Fibroblast of gingiva (primary cell): ENCODE results near the gene WDR43.
"Not testable (repeated sequence)": the region's sequence is repeated elsewhere in the genome, so short reads cannot be mapped to it uniquely, and the experiment has no call there.

Experiments
- DNase-seq: peaks from one replicate; pipeline ENCODE4 v3.0.0-alpha.2; 2011; ENCODE audit warnings: low read depth

WDR43 gene

DNA sequence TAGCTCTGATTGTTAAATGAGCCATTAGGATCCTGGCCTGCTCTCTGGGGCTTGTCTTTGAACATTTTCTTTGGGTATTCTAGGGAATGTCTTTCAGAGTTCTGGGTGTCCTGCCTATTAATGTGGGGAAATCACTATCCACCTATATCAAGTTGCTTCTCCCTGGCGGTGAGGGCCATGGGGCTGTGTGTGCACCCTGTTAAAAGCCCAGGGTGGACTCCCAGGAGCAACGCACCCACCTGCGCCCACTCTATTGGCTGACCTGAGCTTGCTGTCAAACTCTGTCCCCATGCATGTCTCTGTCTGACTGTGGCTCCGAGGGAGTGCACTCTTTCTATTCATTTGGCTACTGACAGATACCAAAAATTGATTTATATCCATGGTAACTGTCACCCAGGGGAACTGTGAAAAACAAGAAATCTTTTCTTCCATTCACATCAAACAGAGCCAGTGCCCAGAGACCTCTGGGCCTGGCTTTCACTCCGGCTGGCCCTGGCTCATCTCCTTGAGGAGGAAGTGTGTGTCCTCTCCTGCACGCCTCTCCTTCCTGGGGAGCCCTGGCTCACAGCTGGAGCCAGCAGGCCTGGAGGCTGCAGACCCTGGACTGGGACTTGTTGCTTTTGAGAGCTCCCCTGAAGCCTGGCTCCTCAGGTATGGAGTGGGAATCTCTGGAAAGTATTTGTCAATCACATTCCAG lies 76.1 kb downstream of the WDR43 start:
- no peak for DNase-seq

- DNase-seq = no peak
These were observed 78.4 kb downstream of the WDR43 start for GRCh38 chr2:28972778-28973335.

DNA sequence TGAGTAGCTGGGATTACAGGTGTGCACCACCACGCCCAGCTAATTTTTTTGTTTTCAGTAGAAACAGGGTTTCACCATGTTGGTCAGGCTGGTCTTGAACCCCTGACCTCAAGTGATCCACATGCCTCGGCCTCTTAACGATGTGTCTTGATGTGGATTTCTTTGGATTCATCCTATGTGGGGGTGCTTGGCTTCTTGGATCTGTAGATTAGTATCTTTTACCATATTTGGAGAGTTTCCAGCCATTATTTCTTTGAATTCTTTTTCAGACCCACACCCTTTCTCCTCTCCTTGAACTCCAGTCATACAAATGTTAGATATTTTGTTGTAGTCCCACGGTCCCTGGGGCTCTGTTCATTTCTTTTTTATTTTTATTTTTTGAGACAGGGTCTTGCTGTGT lies 79.8 kb downstream of the WDR43 start:
- no peak for DNase-seq

DNA sequence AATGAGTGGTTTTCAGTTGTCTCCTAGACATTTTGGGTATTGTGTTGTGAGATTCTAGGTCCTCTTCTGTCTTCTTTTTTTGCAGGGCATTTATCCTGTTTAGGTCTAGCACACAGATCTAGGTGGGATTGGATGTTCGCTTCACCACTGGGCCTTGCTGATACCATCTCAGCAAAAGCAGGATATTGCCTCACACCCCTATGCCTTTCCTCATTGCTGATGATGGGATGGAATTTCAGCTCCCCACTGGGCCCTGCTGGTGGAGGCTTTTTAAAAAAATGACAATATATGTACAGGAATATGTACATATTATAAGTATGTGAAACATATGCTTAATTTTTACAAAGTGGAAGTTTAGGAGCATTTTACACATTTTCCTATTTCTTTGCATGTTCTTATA lies 81.2 kb downstream of the WDR43 start:
- DNase-seq = no peak

GRCh38 chr2:28976584-28976983 lies 82.1 kb downstream of the WDR43 start:
- no peak for DNase-seq

- no peak for DNase-seq
These were observed 82.9 kb downstream of the WDR43 start for GRCh38 chr2:28977176-28977875.

- not testable (repeated sequence) for DNase-seq
These were observed 83.5 kb downstream of the WDR43 start for GRCh38 chr2:28978001-28978400.

DNA sequence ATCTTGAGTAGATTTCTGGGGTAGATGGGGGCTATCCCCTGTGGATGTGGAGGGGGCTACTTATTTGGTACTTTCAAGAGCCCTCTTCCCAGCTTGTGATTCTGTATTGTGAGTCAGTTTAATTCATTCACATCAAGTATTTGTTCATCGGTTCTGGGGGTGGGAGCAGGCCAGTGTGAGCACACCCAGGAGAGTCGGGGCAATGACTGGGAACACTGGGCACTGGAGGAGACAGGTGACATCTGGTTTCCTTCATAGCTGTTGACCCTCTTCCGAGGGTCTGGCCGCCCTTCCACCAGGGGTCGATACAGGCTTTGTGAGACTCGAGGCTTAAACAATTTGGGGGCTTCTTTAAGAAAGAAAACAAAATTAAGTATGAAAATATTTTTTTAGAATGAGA lies 84.1 kb downstream of the WDR43 start:
- DNase-seq = no peak

GRCh38 chr2:28979041-28979440 lies 84.6 kb downstream of the WDR43 start:
- no peak for DNase-seq

DNA sequence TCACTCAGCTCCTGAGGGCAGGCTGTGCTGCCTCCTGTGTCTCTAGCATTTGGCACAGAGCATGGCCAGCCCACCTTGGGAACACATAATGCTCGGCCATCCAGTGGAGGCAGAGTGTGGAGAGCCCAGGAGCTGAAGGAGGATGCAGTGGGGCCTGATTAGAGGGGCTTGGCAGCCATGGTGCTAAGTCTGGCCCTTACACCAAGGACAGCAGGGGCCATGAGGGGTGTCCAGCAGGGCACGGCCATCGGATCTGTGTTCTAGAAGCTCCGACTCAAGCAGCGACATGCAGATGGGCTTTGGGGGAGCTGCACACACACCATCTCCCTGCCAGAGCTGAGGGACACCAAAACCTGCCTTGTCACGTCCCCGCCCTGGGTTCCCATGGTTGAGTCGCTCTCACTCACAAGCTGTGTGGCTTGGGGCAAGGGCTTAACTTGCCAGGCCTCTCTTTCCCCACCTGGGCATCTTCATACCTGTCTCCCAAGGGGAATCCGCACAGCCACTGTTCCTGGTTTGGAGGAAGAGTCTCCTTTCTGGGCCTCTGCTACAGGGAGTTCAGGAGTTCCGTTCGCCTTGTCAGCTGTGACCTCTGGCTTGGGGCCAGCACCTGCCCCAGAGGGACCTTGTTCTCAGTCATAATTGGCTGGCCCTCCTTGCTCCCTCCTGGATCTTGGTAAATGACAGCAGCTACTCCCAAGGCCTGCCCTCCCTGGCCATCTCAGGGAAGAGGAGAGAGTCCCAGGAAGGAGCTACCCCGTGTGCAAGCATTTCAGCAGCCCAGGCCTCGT lies 85.3 kb downstream of the WDR43 start:
- DNase-seq = no peak

DNA sequence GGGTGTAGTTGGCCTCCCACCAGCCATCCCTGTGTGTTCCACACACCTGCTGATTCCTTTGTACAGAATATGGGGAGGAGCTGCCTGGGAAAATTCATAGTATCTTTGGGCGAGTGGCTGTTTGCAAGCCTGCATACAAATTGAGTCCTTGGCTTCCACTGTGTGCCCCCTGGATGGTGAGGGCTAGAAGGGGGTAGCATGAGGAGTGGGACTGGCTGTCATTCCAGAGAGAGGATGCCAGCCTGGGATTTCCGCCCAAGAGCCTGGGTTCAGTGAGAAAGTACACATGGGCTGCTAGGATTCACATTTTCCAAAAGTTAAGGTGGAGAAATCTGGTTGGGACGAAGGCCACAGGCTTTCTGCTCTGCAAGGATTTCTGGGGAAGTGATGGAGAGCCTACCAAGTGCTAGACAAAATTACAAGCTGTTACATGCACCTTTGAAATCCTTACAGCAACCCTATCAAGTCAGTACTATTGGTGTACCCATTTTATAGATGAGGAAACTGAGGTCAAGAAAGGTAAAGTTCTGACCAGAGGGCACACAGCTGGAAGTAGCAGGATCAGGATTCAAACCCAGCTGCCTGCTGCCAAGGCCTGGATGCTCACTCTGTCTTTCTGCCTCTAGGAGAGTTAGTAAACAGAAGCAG lies 86.0 kb downstream of the WDR43 start:
- peak; percentile 34 for DNase-seq

- no peak for DNase-seq
These were observed 86.6 kb downstream of the WDR43 start, which contains the start of gene TOGARAM2 for GRCh38 chr2:28981016-28981441. TOGARAM2 (plus strand) TSS chr2:28981298; CDS start chr2:28994835, 13,537 bp downstream.

DNA sequence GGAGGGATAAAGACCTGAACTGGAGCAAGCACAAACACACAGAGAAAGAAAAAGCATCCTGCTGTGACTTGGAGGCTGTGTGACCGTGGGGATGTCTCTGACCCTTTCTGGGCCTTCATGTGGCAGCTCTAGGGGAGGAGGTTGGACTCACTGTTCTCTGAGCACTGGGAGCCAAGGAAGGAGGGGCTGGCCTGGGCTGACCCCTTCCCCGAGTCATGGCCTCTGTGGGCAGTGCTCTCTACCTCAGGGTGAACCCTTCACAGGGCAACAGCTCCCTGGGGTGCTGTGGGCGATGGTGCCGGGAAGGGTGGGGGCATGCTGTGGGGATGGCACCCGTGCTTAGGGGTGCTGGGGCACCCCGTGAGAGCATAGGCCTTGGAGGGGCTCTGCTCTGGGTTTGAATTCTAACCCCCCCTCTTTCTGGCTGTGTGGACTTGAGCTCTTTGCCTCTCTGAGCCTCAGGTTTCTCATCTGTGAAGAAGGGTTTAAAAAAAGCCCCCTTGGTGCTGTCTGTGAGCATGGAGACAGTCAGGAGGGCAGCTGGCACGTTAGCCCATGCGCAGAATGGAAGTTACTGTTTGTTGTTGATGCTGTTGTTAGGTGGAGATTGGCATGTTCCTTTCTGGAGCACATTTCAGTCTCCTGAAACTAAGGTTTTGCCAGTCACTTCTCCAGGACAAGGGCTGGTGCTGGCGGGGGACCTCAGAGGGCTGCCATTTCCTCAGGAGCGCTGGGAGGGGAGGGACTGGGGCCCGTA lies 87.3 kb downstream of the WDR43 start:
- no peak for DNase-seq

- DNase-seq = no peak
These were observed 88.0 kb downstream of the WDR43 start for GRCh38 chr2:28982381-28982950.

GRCh38 chr2:28986429-28986828 lies 92.0 kb downstream of the WDR43 start:
- DNase-seq = no peak

GRCh38 chr2:28989973-28990372 lies 95.5 kb downstream of the WDR43 start:
- DNase-seq = no peak

GRCh38 chr2:28990445-28990844 lies 96.0 kb downstream of the WDR43 start:
- DNase-seq = no peak

DNA sequence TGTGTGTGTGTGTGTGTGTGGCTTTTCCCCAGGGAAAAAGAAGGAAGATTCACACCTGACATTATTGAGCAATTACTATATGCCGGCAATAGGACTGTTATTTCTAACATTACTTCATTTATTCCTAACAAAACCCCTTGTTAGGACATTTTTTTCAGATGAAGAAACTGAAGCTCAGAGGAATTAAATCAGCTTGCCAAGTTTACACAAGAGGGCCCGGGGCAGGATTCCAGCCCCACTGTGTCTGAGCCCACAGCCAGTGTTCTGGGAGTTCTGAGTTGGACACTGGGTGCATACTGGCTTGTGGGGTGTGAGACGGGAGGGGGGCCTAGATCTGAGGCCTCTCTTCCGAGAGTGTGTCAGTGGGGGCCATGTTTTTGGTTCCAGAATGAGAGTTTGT lies 96.6 kb downstream of the WDR43 start:
- DNase-seq = peak; percentile 67

GRCh38 chr2:28991460-28991859 lies 97.0 kb downstream of the WDR43 start:
- no peak for DNase-seq

DNA sequence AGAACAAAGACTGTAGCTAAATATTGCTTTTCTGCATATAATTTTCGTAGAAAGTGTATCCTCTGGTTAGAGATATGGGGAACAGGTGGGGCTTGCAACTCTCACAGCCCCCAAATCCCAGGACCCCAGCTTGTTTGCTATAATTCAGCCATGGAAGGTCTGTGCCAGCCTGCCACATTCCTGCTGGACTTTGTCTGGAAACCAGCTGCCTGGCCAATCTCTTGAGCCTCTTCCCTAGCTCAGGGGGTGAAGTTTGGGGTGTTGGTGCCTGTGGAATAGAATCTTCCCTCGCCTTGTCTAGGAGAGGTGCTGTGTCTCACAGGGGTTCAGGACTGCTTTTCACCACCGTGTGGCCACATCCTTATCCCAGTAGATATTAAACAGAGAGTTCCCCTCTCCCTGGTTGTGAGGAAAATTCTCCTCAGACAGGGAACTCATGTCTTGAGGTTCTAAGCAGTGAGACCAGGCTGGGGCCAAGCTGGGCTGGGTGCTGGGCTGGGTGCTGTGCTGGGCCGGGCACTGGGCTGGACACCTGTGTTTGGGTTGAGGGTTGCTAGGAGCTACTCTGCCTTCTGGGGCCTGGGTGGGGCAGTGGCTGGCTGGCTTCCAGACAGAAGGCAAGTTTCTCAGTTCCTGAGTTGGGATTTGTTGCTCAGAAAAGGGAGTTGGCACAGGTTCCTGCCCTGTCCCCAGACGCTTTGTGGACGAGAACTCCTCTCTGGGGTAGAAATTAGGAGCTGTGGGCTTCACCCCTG lies 98.9 kb downstream of the WDR43 start:
- DNase-seq = no peak
